AG09319 (cell line): ENCODE measurements around the gene PDE4D.

Source experiments
- DNase-seq: peaks from one replicate; pipeline ENCODE4 v3.0.0-alpha.2; 2010; ENCODE audit warnings: low read depth; ENCODE audit errors: extremely low read depth
- TF ChIP-seq, protein P1 (sequence below): IDR thresholded peaks from 2 replicates; pipeline ENCODE4 v1.5.1; 2011; ENCODE audit warnings: low read depth, mild to moderate bottlenecking, inconsistent platforms, low read length, moderate library complexity

PDE4D gene

GRCh38 chr5:59234236-59234635 lies 659.3 kb downstream of the PDE4D start:
- TF ChIP-seq, protein P1, sequence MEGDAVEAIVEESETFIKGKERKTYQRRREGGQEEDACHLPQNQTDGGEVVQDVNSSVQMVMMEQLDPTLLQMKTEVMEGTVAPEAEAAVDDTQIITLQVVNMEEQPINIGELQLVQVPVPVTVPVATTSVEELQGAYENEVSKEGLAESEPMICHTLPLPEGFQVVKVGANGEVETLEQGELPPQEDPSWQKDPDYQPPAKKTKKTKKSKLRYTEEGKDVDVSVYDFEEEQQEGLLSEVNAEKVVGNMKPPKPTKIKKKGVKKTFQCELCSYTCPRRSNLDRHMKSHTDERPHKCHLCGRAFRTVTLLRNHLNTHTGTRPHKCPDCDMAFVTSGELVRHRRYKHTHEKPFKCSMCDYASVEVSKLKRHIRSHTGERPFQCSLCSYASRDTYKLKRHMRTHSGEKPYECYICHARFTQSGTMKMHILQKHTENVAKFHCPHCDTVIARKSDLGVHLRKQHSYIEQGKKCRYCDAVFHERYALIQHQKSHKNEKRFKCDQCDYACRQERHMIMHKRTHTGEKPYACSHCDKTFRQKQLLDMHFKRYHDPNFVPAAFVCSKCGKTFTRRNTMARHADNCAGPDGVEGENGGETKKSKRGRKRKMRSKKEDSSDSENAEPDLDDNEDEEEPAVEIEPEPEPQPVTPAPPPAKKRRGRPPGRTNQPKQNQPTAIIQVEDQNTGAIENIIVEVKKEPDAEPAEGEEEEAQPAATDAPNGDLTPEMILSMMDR, result no peak
- no peak for DNase-seq

GRCh38 chr5:59231221-59231931 lies 662.1 kb downstream of the PDE4D start:
- DNase-seq, result no peak
- TF ChIP-seq, protein P1, result no peak

DNA sequence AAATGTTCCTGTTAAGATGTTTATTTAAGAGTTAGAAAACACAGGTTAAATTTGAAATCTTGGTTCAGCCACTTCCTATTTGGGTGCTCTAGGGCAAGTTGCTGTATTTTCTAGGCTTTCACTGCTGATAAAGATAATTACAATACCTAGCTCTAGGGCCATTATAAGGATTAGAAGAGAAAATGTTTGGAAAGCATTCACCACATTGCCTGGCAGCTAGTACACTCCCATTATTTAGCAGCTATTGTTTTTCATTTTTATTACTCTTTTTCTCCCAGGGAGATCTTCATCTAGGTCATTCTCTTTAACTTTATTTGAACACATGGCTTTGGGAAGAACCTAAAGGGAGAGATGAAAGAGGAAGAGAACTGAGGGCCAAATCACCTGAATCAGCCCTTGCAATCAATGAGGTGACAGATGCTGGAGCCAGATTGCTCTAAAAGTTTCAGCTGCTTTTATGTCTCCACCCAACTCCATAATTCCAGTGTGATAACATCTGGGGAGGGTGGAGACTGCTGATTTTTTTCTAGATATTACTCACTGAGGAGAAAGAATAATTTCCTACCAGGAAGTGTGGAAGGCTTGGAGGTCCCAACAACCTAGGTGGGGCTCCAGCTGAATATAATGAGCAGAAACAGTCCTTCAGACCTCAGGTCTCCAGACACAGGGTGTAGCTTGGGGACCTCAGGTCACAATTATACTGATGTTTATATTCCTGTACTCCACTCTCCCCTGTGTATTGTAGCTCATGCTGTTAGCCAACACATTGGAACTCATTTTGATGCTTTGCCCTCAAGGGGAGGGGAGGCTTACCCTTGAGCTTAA lies 670.6 kb downstream of the PDE4D start:
- TF ChIP-seq, protein P1, result no peak
- DNase-seq, result no peak

- TF ChIP-seq, protein P1, result no peak
- DNase-seq, result no peak
These were observed 671.8 kb downstream of the PDE4D start for GRCh38 chr5:59221769-59222168.

- TF ChIP-seq, protein P1, result peak; percentile 21
- no peak for DNase-seq
These were observed 675.0 kb downstream of the PDE4D start for GRCh38 chr5:59218424-59219045.

DNA sequence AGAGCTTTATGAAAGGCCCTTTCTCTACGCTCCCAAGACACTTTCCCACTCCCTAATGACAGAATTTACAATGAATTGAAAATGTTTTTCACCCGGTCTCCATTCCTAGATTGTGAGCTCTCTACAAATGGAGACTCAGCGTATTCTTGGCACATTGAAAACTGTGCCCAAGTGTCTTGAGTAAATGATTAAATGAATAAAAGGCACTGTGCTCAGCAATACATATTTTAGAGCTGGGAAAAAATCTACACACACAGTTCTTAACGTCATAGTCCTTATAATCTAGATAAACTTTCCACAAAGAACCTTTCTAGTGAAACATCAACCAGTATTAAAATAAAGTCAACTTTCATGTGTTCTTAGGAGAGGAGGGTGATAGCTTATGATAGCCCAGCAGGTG lies 676.7 kb downstream of the PDE4D start:
- no peak for DNase-seq
- TF ChIP-seq, protein P1, result no peak

DNA sequence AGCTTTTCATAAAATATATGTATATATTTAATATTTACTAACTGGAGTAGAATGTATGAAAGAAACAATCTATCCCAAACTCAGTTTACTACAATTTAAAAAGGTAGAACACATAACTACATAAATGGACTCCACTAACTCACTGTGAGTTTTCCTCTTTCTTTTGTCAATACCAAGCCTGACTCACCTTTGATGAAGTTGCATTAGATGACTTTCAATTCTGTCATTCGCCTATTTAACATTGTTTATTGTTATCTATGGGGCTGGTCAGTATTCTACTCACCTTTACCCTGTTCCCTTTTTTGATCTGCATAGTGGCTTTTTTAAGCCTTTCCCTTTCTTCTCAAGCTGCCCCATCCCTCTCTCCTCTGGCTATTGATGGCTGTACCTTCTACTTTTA lies 680.9 kb downstream of the PDE4D start:
- DNase-seq, result no peak
- TF ChIP-seq, protein P1, result no peak
